ENCODE results near the gene METTL27.

- TF ChIP-seq, protein P1, sequence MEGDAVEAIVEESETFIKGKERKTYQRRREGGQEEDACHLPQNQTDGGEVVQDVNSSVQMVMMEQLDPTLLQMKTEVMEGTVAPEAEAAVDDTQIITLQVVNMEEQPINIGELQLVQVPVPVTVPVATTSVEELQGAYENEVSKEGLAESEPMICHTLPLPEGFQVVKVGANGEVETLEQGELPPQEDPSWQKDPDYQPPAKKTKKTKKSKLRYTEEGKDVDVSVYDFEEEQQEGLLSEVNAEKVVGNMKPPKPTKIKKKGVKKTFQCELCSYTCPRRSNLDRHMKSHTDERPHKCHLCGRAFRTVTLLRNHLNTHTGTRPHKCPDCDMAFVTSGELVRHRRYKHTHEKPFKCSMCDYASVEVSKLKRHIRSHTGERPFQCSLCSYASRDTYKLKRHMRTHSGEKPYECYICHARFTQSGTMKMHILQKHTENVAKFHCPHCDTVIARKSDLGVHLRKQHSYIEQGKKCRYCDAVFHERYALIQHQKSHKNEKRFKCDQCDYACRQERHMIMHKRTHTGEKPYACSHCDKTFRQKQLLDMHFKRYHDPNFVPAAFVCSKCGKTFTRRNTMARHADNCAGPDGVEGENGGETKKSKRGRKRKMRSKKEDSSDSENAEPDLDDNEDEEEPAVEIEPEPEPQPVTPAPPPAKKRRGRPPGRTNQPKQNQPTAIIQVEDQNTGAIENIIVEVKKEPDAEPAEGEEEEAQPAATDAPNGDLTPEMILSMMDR (IDR thresholded peaks at IDR 0.05), result no peak
- no peak for TF ChIP-seq POLR2AphosphoS5 (IDR thresholded peaks at IDR 0.05)
- no peak for TF ChIP-seq POLR2A (IDR thresholded peaks at IDR 0.05)
- TF ChIP-seq EP300 (IDR thresholded peaks at IDR 0.05; ENCODE audit: low read depth), result no peak
Measured at GRCh38 chr7:73879977-73880681, 37.8 kb upstream of the METTL27 start.

Data from transverse colon (tissue), 4 donors.